HT1080 (cell line): Measurements from ENCODE around the gene FAM227A. TPM values are rescaled to one million over a fixed set of nuclear protein-coding genes. Genes with fewer than 3 reads are reported as not detected.
A peak's percentile ranks its signal among the peaks of the same experiment; 100 is the strongest.
"Not testable (repeated sequence)": the region's sequence is repeated elsewhere in the genome, so short reads cannot be mapped to it uniquely, and the experiment has no call there.

Experiments
- DNase-seq: peaks from one replicate; pipeline ENCODE4 v3.0.0-alpha.2; 2015; ENCODE audit warnings: low read depth
- total RNA-seq: library from RNA; depleted of rRNA; stranded (reverse); fragments of >200 nt; shearing (Covaris generic); gene quantifications from 2 replicates; pipeline ENCODE4 v1.2.3, GENCODE V29; 2014

Gene FAM227A
- total RNA-seq, 1 experiment from 2014 or later = not detected

- no peak for DNase-seq
Measured at GRCh38 chr22:38674888-38675287, 18.7 kb upstream of the FAM227A start.

GRCh38 chr22:38657045-38657909 lies 1.1 kb upstream of the FAM227A start:
- no peak for DNase-seq

- no peak for DNase-seq
Measured at GRCh38 chr22:38655519-38656255, 505 bp downstream of the FAM227A start.

GRCh38 chr22:38653741-38654140 lies 2.5 kb downstream of the FAM227A start:
- no peak for DNase-seq

- no peak for DNase-seq
Measured at GRCh38 chr22:38652859-38653258, 3.3 kb downstream of the FAM227A start.

GRCh38 chr22:38649841-38650522 lies 6.2 kb downstream of the FAM227A start:
- DNase-seq = no peak

GRCh38 chr22:38645430-38645829 lies 10.8 kb downstream of the FAM227A start:
- no peak for DNase-seq

GRCh38 chr22:38644245-38644644 lies 11.9 kb downstream of the FAM227A start:
- not testable (repeated sequence) for DNase-seq

GRCh38 chr22:38641476-38642040 lies 14.6 kb downstream of the FAM227A start:
- no peak for DNase-seq

- no peak for DNase-seq
Measured at GRCh38 chr22:38638728-38639127, 17.5 kb downstream of the FAM227A start.

GRCh38 chr22:38638216-38638615 lies 18.0 kb downstream of the FAM227A start:
- DNase-seq = peak; percentile 36

- no peak for DNase-seq
Measured at GRCh38 chr22:38632528-38632927, 23.7 kb downstream of the FAM227A start.

GRCh38 chr22:38631724-38632123 lies 24.5 kb downstream of the FAM227A start:
- DNase-seq = no peak

- DNase-seq = no peak
Measured at GRCh38 chr22:38629108-38629507, 27.1 kb downstream of the FAM227A start.

- no peak for DNase-seq
Measured at GRCh38 chr22:38628444-38628843, 27.7 kb downstream of the FAM227A start.

- DNase-seq = peak; percentile 39
Measured at GRCh38 chr22:38623351-38623750, 32.8 kb downstream of the FAM227A start.

- DNase-seq = peak; percentile 14
Measured at GRCh38 chr22:38618682-38619081, 37.5 kb downstream of the FAM227A start.

GRCh38 chr22:38618258-38618657 lies 37.9 kb downstream of the FAM227A start:
- no peak for DNase-seq

GRCh38 chr22:38615064-38615405 lies 41.2 kb downstream of the FAM227A start:
- not testable (repeated sequence) for DNase-seq

- no peak for DNase-seq
Measured at GRCh38 chr22:38614332-38615063, 41.7 kb downstream of the FAM227A start.

GRCh38 chr22:38613588-38613987 lies 42.6 kb downstream of the FAM227A start:
- no peak for DNase-seq
